VCaP (cell line): Measurements from ENCODE around the gene CFAP90.

Experiments
- H3K27ac ChIP-seq: fragments of 450-650 bp; 2 replicates; pipeline ENCODE4 v1.5.1; 2017
- TF ChIP-seq, protein P1 (sequence below): fragments of 450-650 bp; conservative IDR thresholded peaks from 2 replicates; pipeline ENCODE4 v1.5.1; 2017; ENCODE audit warnings: mild to moderate bottlenecking, moderate library complexity

Gene CFAP90

DNA sequence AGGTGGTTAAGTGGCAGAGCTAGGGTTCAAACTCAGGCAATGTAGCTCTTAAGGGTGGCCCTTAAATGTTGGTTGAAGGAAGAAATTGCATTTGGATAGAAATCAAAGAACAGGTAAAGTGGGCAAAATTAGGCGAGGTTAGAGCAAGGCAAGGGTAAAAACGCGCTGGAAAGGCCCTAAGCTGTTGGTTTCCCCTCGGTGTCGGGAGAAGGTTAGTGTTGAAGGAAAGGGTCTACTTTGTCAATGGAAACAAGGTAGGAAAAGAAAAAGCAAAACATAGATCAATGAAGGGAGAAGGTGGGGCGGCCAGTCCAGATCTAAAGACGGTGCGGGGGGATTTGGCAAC is 17.5 kb upstream of the CFAP90 start:
- TF ChIP-seq, protein P1, sequence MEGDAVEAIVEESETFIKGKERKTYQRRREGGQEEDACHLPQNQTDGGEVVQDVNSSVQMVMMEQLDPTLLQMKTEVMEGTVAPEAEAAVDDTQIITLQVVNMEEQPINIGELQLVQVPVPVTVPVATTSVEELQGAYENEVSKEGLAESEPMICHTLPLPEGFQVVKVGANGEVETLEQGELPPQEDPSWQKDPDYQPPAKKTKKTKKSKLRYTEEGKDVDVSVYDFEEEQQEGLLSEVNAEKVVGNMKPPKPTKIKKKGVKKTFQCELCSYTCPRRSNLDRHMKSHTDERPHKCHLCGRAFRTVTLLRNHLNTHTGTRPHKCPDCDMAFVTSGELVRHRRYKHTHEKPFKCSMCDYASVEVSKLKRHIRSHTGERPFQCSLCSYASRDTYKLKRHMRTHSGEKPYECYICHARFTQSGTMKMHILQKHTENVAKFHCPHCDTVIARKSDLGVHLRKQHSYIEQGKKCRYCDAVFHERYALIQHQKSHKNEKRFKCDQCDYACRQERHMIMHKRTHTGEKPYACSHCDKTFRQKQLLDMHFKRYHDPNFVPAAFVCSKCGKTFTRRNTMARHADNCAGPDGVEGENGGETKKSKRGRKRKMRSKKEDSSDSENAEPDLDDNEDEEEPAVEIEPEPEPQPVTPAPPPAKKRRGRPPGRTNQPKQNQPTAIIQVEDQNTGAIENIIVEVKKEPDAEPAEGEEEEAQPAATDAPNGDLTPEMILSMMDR = no peak
- peak overlapping the region; percentile 88 for H3K27ac ChIP-seq

DNA sequence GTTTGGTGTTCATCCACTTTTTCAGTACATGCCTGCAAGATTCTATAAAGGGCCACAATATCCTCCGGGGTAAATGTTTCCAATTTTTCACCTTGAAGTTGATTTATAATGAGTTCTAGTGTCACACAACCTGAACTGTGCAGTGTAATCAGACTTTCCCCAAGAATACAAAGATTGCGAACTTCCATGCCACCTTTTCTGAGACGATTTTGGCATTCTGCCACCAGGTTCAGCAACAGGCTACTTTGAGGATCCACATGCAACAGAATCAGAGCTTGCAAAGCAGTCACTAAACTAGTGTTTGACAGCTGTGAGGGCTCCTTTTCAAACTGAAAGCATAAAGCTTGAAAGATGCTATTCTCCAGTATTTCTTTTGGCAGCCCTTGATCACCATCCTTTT is 16.3 kb upstream of the CFAP90 start:
- TF ChIP-seq, protein P1 = no peak
- H3K27ac ChIP-seq = no peak overlapping the region

GRCh38 chr5:7866196-7866595 is 15.3 kb upstream of the CFAP90 start:
- TF ChIP-seq, protein P1 = no peak
- H3K27ac ChIP-seq = no peak overlapping the region

GRCh38 chr5:7857926-7858632 is 7.1 kb upstream of the CFAP90 start:
- TF ChIP-seq, protein P1 = no peak
- peak overlapping the region; percentile 67 for H3K27ac ChIP-seq

GRCh38 chr5:7857361-7857760 is 6.4 kb upstream of the CFAP90 start:
- TF ChIP-seq, protein P1 = no peak
- peak overlapping the region; percentile 67 for H3K27ac ChIP-seq

DNA sequence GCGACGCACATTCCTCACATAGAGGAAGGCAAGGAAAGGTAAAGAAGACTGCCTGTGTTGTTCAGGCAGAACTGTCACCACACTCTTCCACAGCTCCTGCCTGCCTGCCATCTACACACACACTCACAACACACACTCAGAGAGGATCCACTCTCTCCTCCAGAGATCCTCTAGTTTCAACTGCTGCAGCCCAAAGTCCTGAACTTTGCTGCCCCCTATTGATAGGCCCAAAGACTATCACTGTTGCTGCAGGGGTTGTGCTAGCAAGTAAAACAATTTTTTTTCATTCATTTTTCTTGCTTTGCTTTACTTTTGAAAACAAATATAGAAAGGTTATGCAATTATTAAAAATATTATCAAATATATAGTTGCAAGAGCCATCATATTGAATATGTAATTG is 5.9 kb upstream of the CFAP90 start:
- peak overlapping the region; percentile 67; the same call in 1 of the 2 replicates for H3K27ac ChIP-seq
- TF ChIP-seq, protein P1 = peak; percentile 85

DNA sequence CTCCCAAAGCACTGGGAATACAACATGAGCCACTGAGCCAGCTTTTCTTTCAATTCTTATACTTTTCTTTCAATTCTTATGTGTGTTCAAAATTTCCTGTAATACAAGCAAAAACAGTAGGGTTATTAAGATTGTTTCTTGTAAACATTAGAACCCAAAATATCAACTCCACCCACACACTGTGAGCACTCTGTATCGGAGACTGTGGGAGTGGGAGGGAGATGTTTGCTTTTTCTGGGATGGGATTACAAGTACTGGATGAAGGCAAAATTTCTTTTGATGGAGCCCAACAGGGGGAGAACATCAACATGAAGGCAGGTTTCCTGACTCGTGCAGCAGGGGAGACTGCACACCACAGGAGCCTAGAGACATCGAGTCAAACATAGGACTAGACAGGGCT is 4.7 kb upstream of the CFAP90 start:
- TF ChIP-seq, protein P1 = no peak
- no peak overlapping the region for H3K27ac ChIP-seq
